ENCODE results near the gene SLC35C1.

The SLC35C1 gene

GRCh38 chr11:45804761-45805304 lies at the start of gene SLC35C1:
SLC35C1 (plus strand) TSS chr11:45805149; CDS start chr11:45805802, 653 bp downstream.
- peak; percentile 81 for DNase-seq

GRCh38 chr11:45755281-45755859 lies 49.6 kb upstream of the SLC35C1 start:
- DNase-seq: no peak

GRCh38 chr11:45756384-45757010 lies 48.5 kb upstream of the SLC35C1 start:
- no peak for DNase-seq

- DNase-seq: no peak
These were observed 47.3 kb upstream of the SLC35C1 start for GRCh38 chr11:45757672-45758071.

GRCh38 chr11:45761659-45762058 lies 43.3 kb upstream of the SLC35C1 start:
- DNase-seq: no peak

GRCh38 chr11:45765107-45765668 lies 39.8 kb upstream of the SLC35C1 start:
- DNase-seq: no peak

GRCh38 chr11:45765836-45766235 lies 39.1 kb upstream of the SLC35C1 start:
- DNase-seq: no peak

GRCh38 chr11:45766469-45766868 lies 38.5 kb upstream of the SLC35C1 start:
- no peak for DNase-seq

- DNase-seq: no peak
These were observed 36.5 kb upstream of the SLC35C1 start for GRCh38 chr11:45768486-45768885.

- no peak for DNase-seq
These were observed 35.0 kb upstream of the SLC35C1 start for GRCh38 chr11:45769960-45770359.

GRCh38 chr11:45771193-45771565 lies 33.8 kb upstream of the SLC35C1 start:
- peak; percentile 8 for DNase-seq

GRCh38 chr11:45771566-45772448 lies 33.1 kb upstream of the SLC35C1 start:
- DNase-seq: peak; percentile 34

- no peak for DNase-seq
These were observed 32.5 kb upstream of the SLC35C1 start for GRCh38 chr11:45772449-45772774.

GRCh38 chr11:45772986-45773785 lies 31.8 kb upstream of the SLC35C1 start:
- DNase-seq: no peak

- DNase-seq: no peak
These were observed 30.9 kb upstream of the SLC35C1 start for GRCh38 chr11:45773786-45774655.

GRCh38 chr11:45774786-45775185 lies 30.2 kb upstream of the SLC35C1 start:
- no peak for DNase-seq

- no peak for DNase-seq
These were observed 27.6 kb upstream of the SLC35C1 start for GRCh38 chr11:45777127-45777969.

- no peak for DNase-seq
These were observed 26.6 kb upstream of the SLC35C1 start for GRCh38 chr11:45778341-45778740.

- DNase-seq: no peak
These were observed 25.3 kb upstream of the SLC35C1 start for GRCh38 chr11:45779602-45780001.

GRCh38 chr11:45786272-45786671 lies 18.7 kb upstream of the SLC35C1 start:
- DNase-seq: no peak

GRCh38 chr11:45788887-45789286 lies 16.1 kb upstream of the SLC35C1 start:
- no peak for DNase-seq
